NCI-H526 (cell line): ENCODE data around the gene ATP9B.
A peak's percentile ranks its signal among the peaks of the same experiment; 100 is the strongest.
"Not testable (repeated sequence)": the region's sequence is repeated elsewhere in the genome, so short reads cannot be mapped to it uniquely, and the experiment has no call there.

Source experiments
- DNase-seq, 2 experiments: peaks; one replicate each; lab custom pipeline; 2025; lab: John Stamatoyannopoulos, UW

ATP9B gene

GRCh38 chr18:79290876-79291275, 221.7 kb downstream of the ATP9B start:
- DNase-seq, result no peak

DNA sequence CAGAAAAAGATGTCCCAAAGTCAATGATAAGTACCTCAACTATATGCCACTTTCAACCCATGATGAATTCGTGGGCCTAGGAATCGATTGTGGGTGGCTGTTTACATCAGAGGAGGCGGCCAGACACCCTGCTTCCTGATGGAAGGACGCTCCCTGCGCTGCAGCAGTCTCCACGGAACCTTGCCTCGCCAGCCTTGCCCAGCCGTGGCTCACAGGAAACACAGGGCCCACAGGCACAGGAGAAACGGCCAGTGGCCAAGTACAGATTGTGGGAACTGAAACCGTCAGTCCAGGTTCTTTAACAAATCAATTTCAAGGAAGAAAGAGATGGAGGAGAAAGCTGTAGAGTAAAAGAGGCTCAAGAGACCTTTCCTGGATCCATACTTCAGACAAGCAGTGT, 225.0 kb downstream of the ATP9B start:
- DNase-seq, result no peak

GRCh38 chr18:79299272-79299671, 230.1 kb downstream of the ATP9B start:
- no peak for DNase-seq

DNA sequence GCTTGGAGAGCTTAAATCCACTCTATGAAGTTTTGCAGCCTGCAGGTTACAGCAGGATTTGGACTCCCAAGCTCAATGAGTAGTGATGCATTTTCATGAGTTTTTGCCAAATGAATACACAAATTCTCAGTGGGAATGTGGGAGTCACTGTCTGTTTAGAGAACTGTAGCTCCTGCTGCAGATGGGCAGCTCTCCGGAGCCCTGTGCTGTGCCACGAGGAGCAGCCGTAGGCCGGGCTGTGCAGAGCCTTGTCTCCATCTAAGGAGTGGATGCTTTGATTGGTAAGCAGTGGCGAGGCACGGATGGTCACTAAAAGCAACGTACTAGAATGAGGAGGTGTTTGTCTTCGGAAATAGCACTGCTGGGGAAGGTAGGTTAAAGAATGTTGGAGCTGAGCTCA, 230.5 kb downstream of the ATP9B start:
- no peak for DNase-seq

GRCh38 chr18:79300413-79300812, 231.2 kb downstream of the ATP9B start:
- DNase-seq, result no peak

DNA sequence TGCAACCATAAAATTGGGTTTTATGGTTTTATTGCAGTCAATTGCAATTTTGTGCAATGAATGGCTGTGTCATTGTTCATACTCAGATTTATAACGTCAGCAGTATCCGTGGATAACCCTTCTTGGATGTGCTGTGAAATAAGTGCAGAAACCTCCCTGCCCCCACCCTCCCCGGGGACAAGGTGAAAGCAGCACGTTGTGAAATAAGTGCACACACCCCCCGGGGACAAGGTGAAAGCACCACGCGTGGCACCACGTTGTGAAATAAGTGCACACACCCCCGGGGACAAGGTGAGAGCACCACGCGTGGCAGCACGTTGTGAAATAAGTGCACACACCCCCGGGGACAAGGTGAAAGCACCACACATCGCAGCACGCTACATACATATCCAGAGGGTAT, 232.9 kb downstream of the ATP9B start:
- DNase-seq, result no peak

- no peak for DNase-seq
Measured at GRCh38 chr18:79305911-79306310, 236.7 kb downstream of the ATP9B start.

DNA sequence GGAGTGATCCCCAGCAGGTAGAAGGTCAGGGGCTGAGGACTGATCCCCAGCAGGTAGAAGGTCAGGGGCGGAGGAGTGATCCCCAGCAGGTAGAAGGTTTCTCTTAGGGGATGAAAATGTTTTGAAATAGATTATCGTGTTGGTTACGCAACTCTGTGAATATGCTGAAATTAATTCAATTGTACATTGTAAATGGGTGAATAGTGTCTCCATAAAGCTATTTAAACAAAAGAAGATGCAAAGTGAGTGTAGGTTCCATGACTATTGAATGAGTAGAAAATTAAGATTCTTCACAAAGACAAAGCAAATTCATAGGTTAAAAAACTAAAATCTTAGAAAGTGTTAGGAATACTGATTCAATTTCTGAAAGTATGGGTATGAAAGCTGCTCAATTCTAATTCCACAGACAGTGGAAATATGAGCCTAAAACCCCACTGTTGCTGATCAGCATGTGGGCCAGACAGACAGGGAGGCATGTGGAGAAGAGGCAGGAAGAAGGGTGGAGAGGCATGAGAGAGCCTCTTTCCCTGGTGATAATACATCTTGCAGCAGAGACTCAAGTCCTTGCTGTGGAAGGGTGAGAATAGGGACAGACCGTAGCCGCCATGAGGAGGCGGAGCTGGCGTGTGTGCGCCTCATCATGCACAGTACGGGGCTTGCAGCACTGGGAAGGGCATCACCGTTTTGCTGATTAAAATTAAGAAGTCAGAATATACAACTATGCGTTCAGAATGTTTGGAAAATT, 240.6 kb downstream of the ATP9B start:
- no peak for DNase-seq

- DNase-seq, result no peak
Measured at GRCh38 chr18:79314838-79315388, 245.7 kb downstream of the ATP9B start.

DNA sequence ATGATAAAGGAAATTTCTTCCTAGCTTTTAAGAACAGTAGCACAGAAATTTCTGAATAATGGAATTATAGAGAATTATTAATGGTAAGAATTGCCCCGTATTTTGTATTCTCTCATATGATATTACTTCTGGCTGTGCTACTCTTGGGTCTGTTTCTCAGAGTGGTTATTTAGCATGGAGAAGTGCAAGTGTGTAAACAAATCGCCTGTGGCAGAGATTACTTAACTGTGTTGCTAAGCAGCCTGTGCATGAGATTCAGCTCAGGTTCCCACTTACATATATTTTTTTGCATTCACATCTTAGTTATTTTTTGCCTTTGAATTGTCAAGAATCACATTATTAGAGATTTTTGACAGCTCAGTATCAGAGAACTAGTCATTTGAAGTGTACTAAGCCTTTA, 246.4 kb downstream of the ATP9B start:
- DNase-seq, result peak in 1 of 2 experiments; percentile 4

- no peak for DNase-seq
Measured at GRCh38 chr18:79317703-79318102, 248.5 kb downstream of the ATP9B start.

- DNase-seq, result no peak
Measured at GRCh38 chr18:79318142-79318673, 249.0 kb downstream of the ATP9B start.

DNA sequence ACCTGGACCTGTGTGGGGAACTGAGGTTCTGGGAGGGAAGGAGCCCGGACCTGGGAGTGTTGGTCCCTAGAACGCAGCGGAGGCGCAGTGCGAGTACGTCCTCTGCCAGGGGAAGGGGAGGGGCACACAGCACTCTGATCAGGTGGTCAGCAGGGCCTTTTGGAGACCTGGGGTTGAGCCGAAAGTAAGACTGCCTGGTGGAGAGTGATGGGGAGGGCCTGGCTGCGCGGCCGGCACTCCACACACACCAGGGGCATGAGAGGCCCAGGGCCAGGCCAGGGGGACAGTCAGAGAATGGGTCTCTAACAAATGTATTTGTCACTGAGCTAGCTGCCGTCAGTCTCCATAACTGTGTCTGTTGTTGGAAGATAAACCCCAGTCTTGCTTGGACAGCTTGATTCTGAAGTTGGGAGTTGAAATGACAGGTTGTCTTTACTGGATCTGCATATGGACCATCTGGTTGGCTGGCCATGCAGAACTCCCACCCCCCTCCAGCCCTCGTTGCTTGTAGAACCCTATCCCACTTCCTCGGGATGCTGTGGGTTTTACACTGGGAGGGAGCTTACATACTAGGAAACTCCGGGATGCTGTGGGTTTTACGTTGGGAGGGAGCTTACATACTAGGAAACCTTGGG, 251.1 kb downstream of the ATP9B start:
- DNase-seq, result no peak

GRCh38 chr18:79321625-79322405, 252.6 kb downstream of the ATP9B start:
- DNase-seq, result no peak

DNA sequence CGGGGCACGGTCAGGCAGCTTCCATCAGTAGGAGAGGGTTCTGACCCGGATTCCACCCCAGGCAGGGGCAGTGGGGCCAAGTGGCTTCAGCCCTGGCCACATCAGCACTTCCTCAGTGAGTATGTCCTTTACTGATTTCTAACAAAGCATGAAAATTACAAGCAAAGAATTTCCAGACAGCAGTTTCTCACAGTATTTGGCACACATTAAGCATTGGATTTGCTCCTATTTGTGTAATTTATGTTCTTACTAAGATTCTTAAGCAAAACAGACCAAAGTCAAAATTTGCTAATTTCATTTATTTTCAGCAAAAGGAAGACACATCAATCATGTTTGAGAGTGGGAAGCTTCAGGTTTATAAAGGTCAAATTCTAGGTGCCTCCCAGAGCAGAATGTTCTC, 253.2 kb downstream of the ATP9B start:
- DNase-seq, result no peak

- no peak for DNase-seq
Measured at GRCh38 chr18:79323471-79323870, 254.3 kb downstream of the ATP9B start.

- DNase-seq, result no peak
Measured at GRCh38 chr18:79326413-79327198, 257.4 kb downstream of the ATP9B start.

GRCh38 chr18:79327199-79327721, 258.1 kb downstream of the ATP9B start:
- DNase-seq, result no peak

DNA sequence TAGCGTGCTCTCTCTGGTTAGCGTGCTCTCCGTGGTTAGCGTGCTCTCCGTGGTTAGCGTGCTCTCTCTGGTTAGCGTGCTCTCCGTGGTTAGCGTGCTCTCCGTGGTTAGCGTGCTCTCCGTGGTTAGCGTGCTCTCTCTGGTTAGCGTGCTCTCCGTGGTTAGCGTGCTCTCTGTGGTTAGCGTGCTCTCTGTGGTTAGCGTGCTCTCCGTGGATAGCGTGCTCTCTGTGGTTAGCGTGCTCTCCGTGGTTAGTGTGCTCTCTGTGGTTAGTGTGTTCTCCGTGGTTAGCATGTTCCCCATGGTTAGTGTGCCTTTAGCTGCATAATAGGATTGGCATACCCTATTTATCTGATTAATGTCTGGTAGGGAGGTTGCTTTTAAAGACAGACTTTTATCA, 258.7 kb downstream of the ATP9B start:
- DNase-seq, result not testable (repeated sequence)

DNA sequence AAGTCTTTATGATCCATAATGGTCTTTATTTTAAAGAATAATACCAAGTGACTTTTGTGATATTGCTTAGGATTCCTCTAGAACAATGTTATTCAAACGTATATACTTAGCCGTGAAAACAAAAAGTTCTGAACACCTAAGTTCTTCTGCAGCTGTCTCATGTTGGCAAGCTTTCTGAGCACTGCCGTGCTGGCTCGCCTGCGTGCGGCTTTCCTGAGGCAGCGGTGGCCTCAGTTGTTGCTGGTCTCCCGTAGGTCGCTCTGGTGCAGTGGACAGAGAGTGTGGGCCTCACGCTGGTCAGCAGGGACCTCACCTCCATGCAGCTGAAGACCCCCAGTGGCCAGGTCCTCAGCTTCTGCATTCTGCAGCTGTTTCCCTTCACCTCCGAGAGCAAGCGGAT, 259.7 kb downstream of the ATP9B start:
- no peak for DNase-seq

DNA sequence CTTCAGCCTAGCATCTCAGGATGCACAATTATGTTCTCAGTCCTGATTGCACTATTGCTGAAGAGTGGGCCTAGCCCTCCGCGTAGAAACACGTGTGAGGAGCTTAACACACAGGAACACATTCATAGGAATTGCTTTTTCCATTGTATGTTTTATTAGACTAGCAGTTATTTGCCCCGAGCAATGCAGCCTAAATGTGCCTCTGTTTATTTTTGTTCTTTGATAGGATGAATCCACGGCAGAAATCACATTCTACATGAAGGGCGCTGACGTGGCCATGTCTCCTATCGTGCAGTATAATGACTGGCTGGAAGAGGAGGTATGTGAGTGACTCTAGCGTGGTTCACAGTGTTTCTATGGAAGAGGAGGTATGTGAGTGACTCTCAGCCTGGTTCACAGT, 260.6 kb downstream of the ATP9B start:
- DNase-seq, result no peak
